Lung (tissue), 12 donors: ENCODE data around the gene CAMK1D. TPM values are rescaled to one million over a fixed set of nuclear protein-coding genes. Genes with fewer than 3 reads are reported as not detected.
A peak's percentile ranks its signal among the peaks of the same experiment; 100 is the strongest.

Experiments
- ATAC-seq: fragments of 200-7000 bp; cut with Tn5 transposase; one replicate; pipeline ENCODE4 v1.9.1; 2020; ENCODE audit warnings: moderate number of reproducible peaks; ENCODE audit not compliant: insufficient read depth, low FRiP score
- DNase-seq, 3 donors: peaks; one replicate each; pipeline ENCODE4 v3.0.0-alpha.2; 2013 to 2017
- H3K27ac ChIP-seq, 2 donors: one replicate each; pipeline ENCODE4 v1.5.1; 2013; ENCODE audit warnings: mild to moderate bottlenecking in 2 of 2, moderate library complexity in 2 of 2, control low read depth in 1 of 2, inconsistent platforms in 1 of 2, low read depth in 1 of 2, low read length in 1 of 2
- H3K27me3 ChIP-seq, 3 donors: one replicate each; pipeline ENCODE4 v1.5.1; 2013; ENCODE audit warnings: low read length in 2 of 3; ENCODE audit not compliant: control insufficient read depth in 3 of 3, insufficient read depth in 3 of 3
- H3K36me3 ChIP-seq, 4 donors: one replicate each; pipeline ENCODE4 v1.5.1; 2013; ENCODE audit warnings: low read length in 4 of 4, mild to moderate bottlenecking in 1 of 4, moderate library complexity in 1 of 4; ENCODE audit not compliant: control insufficient read depth in 4 of 4, insufficient read depth in 4 of 4
- H3K4me1 ChIP-seq, 5 donors: one replicate each; pipeline ENCODE4 v1.5.1; 2013; ENCODE audit warnings: low read length in 5 of 5, mild to moderate bottlenecking in 2 of 5, moderate library complexity in 1 of 5; ENCODE audit not compliant: control insufficient read depth in 5 of 5, insufficient read depth in 5 of 5
- H3K4me3 ChIP-seq: one replicate; pipeline ENCODE4 v1.5.1; 2013; ENCODE audit warnings: mild to moderate bottlenecking, control low read depth, moderate library complexity
- H3K9ac ChIP-seq, 2 donors: one replicate each; pipeline ENCODE4 v1.5.1; 2013; ENCODE audit warnings: low read length in 2 of 2, control low read depth in 1 of 2; ENCODE audit not compliant: insufficient read depth in 1 of 2
- H3K9me3 ChIP-seq, 4 donors: one replicate each; pipeline ENCODE4 v1.5.1; 2013; ENCODE audit warnings: low read length in 3 of 4, mild to moderate bottlenecking in 1 of 4, moderate library complexity in 1 of 4; ENCODE audit not compliant: control insufficient read depth in 4 of 4, insufficient read depth in 3 of 4
- CTCF ChIP-seq: IDR thresholded peaks from 2 replicates; pipeline ENCODE4 v1.5.1; 2012; ENCODE audit warnings: mild to moderate bottlenecking; ENCODE audit errors: control extremely low read depth, extremely low read depth
- WGBS, 2 donors: extraction: QIAGEN DNeasy Blood & Tissue Kit; methylation state at CpG; one replicate each; pipeline ENCODE4 v1.1.7; 2013; 5-methylcytosine and 5-hydroxymethylcytosine counted together
- polyA plus RNA-seq, 2 donors: library from polyadenylated mRNA; stranded (reverse); fragments of 200-250 nt; gene quantifications; one replicate each; pipeline ENCODE4 v1.2.1, GENCODE V29; 2013
- total RNA-seq, 2 donors: library from RNA; depleted of rRNA in 1 of 2; stranded (reverse); fragments of >200 nt in 1 of 2; gene quantifications; one replicate each; pipeline ENCODE4 v1.2.1, GENCODE V29; 2014 to 2021
- donor health status: control.
- donor health status: control.
- donor health status: Bipolar disorder and iron deficiency.
- donor health status: healthy.
- donor health status: DM: yes; HTN: yes; CAD: no.

CAMK1D gene
- total and polyA plus RNA-seq, 4 donors, result 3.2 to 37.4 (median 7.0) TPM

GRCh38 chr10:12869427-12869826 is 520.1 kb downstream of the CAMK1D start:
- 91 to 96% methylated on average over 3 of the region's 3 CpGs for WGBS, 2 donors
- Histone ChIP-seq H3K9me3 (no peaks in the 10 kb centered on the region), H3K4me3 (no peak overlapping the region), H3K27me3 (peaks cover 0 to 7% (median 0%) of the 10 kb centered on the region in 3 donors), H3K9ac (no peak overlapping the region), H3K4me1 (peaks cover 0 to 5% (median 0%) of the 10 kb centered on the region in 5 donors), H3K27ac (no peak overlapping the region), H3K36me3 (no peaks in the 10 kb centered on the region)
- TF ChIP-seq CTCF, result no peak
- ATAC-seq (no peak), DNase-seq (no peak)

DNA sequence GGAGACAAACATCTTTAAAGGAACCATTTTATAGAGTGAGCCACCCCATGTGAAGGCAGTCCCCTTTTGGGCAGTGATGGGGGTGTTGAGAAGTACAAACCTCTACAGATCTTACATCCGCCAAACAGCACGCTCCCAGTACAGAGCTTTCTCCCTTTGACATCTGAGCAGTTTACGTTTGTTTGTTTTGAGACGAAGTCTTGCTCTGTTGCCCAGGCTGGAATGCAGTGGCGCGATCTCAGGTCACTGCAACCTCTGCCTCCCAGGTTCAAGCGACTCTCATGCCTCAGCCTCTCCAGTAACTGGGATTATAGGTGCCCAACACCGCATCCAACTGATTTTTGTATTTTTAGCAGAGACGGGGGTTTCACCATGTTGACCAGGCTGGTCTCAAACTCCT is 523.2 kb downstream of the CAMK1D start:
- H3K4me3 ChIP-seq, result no peak overlapping the region
- no peak overlapping the region for H3K27ac ChIP-seq
- H3K4me1 ChIP-seq, result peaks cover 0 to 18% (median 3%) of the 10 kb centered on the region in 5 donors
- no peaks in the 10 kb centered on the region for H3K36me3 ChIP-seq
- 82 to 93% methylated on average over 9 of the region's 9 CpGs for WGBS, 2 donors
- no peak overlapping the region for H3K9ac ChIP-seq
- H3K9me3 ChIP-seq, result no peaks in the 10 kb centered on the region
- H3K27me3 ChIP-seq, result peaks cover 0 to 9% (median 0%) of the 10 kb centered on the region in 3 donors
- no peak for TF ChIP-seq CTCF
- no peak for DNase-seq
- no peak for ATAC-seq

DNA sequence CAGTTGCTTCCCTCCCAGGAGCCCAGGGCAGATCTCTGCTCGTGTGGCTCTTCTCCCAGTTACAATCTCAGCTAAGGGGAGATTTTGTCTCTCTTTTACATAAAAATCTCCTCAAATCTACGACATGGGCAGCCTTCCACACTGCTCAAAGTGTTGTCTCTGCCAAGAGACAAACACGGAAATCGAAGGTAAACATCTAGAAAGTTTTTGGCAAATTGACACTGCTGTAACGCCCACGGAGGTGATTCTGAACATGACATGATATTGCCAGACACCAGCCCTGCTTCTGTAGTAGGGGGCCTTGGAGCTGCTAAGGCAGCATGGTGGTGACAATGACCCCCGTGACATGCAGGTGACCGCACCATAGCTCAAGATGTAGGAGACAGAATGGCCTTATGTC is 523.8 kb downstream of the CAMK1D start:
- ATAC-seq (no peak), DNase-seq (peak in 1 of 3 donors; percentile 12)
- no peak overlapping the region for H3K4me3 ChIP-seq
- peaks cover 0 to 18% (median 3%) of the 10 kb centered on the region in 5 donors for H3K4me1 ChIP-seq
- no peak for TF ChIP-seq CTCF
- WGBS, 2 donors, result 57 to 80% methylated on average over 8 of the region's 8 CpGs
- peaks cover 0 to 9% (median 0%) of the 10 kb centered on the region in 3 donors for H3K27me3 ChIP-seq
- no peaks in the 10 kb centered on the region for H3K36me3 ChIP-seq
- no peak overlapping the region for H3K9ac ChIP-seq
- H3K9me3 ChIP-seq, result no peaks in the 10 kb centered on the region
- H3K27ac ChIP-seq, result no peak overlapping the region

DNA sequence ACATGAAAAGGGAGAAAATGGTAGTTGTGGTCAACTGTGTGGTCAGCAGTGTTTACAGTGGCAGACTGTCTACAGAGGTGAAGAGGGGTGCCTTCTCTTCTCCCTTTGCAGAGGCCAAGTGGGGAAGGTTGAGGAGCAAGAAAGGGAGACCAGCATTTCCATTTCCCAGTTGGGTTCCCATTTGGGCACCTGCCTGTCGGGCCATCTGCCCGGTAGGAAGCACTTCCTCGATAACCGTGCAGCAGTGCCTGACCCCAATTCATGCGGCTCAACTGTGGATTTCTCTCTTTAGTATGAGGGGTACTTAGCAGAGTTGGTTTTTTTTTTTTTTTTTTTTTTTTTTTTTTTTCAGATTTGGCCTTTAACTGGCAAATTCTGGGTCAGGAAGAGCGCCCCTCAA is 525.2 kb downstream of the CAMK1D start:
- H3K4me3 ChIP-seq, result no peak overlapping the region
- no peak for DNase-seq
- no peak overlapping the region for H3K27ac ChIP-seq
- H3K9ac ChIP-seq, result no peak overlapping the region
- no peaks in the 10 kb centered on the region for H3K36me3 ChIP-seq
- H3K4me1 ChIP-seq, result peaks cover 0 to 18% (median 3%) of the 10 kb centered on the region in 5 donors
- no peak for TF ChIP-seq CTCF
- ATAC-seq, result no peak
- no peaks in the 10 kb centered on the region for H3K9me3 ChIP-seq
- H3K27me3 ChIP-seq, result peaks cover 0 to 9% (median 0%) of the 10 kb centered on the region in 3 donors
- 92 to 93% methylated on average over 6 of the region's 6 CpGs for WGBS, 2 donors
